SU-DHL-6 (cell line): ENCODE data around the gene LYSMD4.

Experiments used
- EZH2phosphoT487 ChIP-seq: fragments of 200-600 bp; sonication (generic), shearing (Covaris generic); conservative IDR thresholded peaks from 2 replicates; pipeline ENCODE4 v1.6.1; 2018; ENCODE audit warnings: mild to moderate bottlenecking, antibody characterized with exemption, low read length, moderate library complexity, mixed read lengths
- TF ChIP-seq, protein P1 (sequence below): fragments of 200-600 bp; sonication (generic); IDR thresholded peaks from one replicate; pipeline ENCODE4 v1.5.1; 2017; ENCODE audit warnings: antibody characterized with exemption, mild to moderate bottlenecking, low read length, moderate library complexity; ENCODE audit not compliant: insufficient read depth, poor library complexity, severe bottlenecking

DNA sequence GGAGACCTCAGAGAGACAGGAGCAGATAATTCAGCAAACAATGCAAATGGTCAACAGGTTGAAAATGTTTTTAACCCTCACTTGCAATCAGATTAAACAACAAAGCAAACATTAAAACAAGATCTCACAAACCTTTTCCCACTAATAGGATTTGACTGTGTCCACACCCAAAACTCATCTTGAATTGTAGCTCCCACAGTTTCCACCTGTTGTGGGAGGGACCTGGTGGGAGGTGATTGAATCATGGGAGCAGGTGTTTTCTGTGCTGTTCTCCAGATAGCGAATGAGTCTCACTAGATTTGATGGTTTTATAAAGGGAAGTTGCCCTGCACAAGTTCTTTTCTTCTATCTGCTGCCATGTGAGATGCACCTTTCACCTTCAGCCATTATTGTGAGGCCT, 1.3 kb upstream of the LYSMD4 start:
- TF ChIP-seq EZH2phosphoT487, result no peak
- TF ChIP-seq, protein P1, sequence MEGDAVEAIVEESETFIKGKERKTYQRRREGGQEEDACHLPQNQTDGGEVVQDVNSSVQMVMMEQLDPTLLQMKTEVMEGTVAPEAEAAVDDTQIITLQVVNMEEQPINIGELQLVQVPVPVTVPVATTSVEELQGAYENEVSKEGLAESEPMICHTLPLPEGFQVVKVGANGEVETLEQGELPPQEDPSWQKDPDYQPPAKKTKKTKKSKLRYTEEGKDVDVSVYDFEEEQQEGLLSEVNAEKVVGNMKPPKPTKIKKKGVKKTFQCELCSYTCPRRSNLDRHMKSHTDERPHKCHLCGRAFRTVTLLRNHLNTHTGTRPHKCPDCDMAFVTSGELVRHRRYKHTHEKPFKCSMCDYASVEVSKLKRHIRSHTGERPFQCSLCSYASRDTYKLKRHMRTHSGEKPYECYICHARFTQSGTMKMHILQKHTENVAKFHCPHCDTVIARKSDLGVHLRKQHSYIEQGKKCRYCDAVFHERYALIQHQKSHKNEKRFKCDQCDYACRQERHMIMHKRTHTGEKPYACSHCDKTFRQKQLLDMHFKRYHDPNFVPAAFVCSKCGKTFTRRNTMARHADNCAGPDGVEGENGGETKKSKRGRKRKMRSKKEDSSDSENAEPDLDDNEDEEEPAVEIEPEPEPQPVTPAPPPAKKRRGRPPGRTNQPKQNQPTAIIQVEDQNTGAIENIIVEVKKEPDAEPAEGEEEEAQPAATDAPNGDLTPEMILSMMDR, result no peak
